GM23338 (cell line): ENCODE measurements around the gene BRPF3.

Experiments used
- EZH2 ChIP-seq: fragments of 200-600 bp; sonication (generic); IDR thresholded peaks from one replicate; pipeline ENCODE4 v1.8.0; 2017; ENCODE audit warnings: antibody characterized with exemption, mild to moderate bottlenecking, low read depth; ENCODE audit not compliant: unreplicated experiment
- EZH2phosphoT487 ChIP-seq: fragments of 200-600 bp; sonication (generic); IDR thresholded peaks from one replicate; pipeline ENCODE4 v1.8.1; 2018; ENCODE audit warnings: antibody characterized with exemption; ENCODE audit not compliant: unreplicated experiment
- JUNB ChIP-seq: IDR thresholded peaks from one replicate; pipeline ENCODE4 v1.6.1; 2016; ENCODE audit warnings: antibody characterized with exemption; ENCODE audit not compliant: unreplicated experiment
- TF ChIP-seq, protein P1 (sequence below), 2 experiments: fragments of 200-600 bp in 1 of 2; sonication (generic) in 1 of 2; conservative IDR thresholded peaks; 2 replicates each; pipeline versions ENCODE4 v1.5.1 to v1.6.1; 2016 to 2017; ENCODE audit warnings: antibody characterized with exemption in 2 of 2, low read depth in 2 of 2, mild to moderate bottlenecking in 2 of 2, moderate library complexity in 1 of 2
- TF ChIP-seq, protein P2 (sequence below): IDR thresholded peaks from one replicate; pipeline ENCODE4 v1.6.1; 2018; ENCODE audit warnings: antibody characterized with exemption; ENCODE audit not compliant: unreplicated experiment

DNA sequence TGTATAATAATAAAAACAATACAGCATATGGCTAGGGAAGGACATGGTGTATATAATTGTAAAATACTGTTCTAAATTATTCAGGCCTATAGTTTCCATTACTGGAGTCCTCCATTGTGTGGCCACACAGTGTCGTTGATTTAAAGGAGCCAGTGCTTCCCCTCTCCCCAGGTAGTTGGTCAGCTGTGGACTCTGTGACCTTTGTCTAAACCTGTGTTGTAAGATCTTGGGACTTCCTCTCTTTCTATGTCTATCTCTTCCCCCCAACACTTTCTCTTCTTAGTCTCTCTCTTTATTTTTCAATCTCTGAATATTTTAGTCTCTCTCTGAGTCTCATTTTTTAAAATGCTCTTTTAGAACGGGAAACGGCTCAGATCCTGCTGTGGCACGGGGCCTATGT, 35.6 kb downstream of the BRPF3 start:
- TF ChIP-seq, protein P1, sequence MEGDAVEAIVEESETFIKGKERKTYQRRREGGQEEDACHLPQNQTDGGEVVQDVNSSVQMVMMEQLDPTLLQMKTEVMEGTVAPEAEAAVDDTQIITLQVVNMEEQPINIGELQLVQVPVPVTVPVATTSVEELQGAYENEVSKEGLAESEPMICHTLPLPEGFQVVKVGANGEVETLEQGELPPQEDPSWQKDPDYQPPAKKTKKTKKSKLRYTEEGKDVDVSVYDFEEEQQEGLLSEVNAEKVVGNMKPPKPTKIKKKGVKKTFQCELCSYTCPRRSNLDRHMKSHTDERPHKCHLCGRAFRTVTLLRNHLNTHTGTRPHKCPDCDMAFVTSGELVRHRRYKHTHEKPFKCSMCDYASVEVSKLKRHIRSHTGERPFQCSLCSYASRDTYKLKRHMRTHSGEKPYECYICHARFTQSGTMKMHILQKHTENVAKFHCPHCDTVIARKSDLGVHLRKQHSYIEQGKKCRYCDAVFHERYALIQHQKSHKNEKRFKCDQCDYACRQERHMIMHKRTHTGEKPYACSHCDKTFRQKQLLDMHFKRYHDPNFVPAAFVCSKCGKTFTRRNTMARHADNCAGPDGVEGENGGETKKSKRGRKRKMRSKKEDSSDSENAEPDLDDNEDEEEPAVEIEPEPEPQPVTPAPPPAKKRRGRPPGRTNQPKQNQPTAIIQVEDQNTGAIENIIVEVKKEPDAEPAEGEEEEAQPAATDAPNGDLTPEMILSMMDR (conservative IDR thresholded peaks at IDR 0.05; ENCODE audit: low read depth in 2 of 2): no peak
- TF ChIP-seq JUNB (no peak), EZH2phosphoT487 (no peak), EZH2 (no peak)
- TF ChIP-seq, protein P2, sequence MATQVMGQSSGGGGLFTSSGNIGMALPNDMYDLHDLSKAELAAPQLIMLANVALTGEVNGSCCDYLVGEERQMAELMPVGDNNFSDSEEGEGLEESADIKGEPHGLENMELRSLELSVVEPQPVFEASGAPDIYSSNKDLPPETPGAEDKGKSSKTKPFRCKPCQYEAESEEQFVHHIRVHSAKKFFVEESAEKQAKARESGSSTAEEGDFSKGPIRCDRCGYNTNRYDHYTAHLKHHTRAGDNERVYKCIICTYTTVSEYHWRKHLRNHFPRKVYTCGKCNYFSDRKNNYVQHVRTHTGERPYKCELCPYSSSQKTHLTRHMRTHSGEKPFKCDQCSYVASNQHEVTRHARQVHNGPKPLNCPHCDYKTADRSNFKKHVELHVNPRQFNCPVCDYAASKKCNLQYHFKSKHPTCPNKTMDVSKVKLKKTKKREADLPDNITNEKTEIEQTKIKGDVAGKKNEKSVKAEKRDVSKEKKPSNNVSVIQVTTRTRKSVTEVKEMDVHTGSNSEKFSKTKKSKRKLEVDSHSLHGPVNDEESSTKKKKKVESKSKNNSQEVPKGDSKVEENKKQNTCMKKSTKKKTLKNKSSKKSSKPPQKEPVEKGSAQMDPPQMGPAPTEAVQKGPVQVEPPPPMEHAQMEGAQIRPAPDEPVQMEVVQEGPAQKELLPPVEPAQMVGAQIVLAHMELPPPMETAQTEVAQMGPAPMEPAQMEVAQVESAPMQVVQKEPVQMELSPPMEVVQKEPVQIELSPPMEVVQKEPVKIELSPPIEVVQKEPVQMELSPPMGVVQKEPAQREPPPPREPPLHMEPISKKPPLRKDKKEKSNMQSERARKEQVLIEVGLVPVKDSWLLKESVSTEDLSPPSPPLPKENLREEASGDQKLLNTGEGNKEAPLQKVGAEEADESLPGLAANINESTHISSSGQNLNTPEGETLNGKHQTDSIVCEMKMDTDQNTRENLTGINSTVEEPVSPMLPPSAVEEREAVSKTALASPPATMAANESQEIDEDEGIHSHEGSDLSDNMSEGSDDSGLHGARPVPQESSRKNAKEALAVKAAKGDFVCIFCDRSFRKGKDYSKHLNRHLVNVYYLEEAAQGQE: no peak
